ENCODE data around the gene NCOA5.

DNA sequence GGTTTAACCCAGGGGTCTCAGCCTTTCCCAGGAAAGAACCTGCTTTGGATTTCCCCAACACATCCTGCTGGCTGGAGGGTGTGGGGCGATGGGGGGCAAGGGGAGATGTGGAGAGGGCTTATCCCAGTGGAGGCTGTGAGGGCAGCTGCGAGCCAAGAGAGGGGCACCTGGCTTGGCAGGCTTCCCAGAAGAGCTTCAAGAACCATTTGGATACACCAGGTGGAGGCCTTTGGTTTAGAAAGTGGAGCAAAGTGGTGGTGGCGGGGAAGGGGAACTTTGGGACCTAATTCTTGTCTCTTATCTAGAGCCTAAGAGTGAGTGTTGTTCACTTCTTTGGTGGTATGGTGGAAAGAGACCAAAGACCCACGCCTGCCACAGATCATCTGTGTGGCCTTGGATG, 40.8 kb upstream of the NCOA5 start:
- TF ChIP-seq, protein P1, sequence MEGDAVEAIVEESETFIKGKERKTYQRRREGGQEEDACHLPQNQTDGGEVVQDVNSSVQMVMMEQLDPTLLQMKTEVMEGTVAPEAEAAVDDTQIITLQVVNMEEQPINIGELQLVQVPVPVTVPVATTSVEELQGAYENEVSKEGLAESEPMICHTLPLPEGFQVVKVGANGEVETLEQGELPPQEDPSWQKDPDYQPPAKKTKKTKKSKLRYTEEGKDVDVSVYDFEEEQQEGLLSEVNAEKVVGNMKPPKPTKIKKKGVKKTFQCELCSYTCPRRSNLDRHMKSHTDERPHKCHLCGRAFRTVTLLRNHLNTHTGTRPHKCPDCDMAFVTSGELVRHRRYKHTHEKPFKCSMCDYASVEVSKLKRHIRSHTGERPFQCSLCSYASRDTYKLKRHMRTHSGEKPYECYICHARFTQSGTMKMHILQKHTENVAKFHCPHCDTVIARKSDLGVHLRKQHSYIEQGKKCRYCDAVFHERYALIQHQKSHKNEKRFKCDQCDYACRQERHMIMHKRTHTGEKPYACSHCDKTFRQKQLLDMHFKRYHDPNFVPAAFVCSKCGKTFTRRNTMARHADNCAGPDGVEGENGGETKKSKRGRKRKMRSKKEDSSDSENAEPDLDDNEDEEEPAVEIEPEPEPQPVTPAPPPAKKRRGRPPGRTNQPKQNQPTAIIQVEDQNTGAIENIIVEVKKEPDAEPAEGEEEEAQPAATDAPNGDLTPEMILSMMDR (IDR thresholded peaks at IDR 0.05), result no peak
- no peak for TF ChIP-seq EZH2 (IDR thresholded peaks at IDR 0.05)
